ENCODE measurements around the gene DCLK1.

The DCLK1 gene

DNA sequence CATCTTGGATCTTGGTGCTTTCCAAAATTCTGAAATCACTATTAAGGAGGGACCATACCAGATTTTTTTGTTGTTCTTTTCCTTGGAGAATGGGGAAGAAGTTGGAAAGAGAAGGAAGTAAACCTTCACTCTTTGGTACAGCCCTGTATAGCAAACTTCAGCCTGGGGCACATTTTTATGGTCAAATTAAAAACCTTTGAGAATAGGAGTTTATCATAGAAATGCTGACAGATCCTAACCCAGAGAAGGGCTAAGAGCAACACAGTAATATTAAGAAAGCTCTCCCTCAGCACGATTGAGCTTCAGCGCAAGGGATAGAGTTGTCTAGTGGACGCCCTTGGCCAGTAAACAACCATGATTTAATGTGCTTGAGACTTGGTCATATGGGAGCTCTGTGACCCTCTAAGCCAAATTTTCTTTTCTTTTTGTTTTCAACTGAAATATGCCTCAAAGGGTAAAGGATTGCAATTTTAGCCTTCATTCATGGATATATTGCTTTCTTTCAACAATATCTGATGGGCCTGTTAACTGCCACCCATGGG, 360.4 kb downstream of the DCLK1 start:
- DNase-seq: no peak

DNA sequence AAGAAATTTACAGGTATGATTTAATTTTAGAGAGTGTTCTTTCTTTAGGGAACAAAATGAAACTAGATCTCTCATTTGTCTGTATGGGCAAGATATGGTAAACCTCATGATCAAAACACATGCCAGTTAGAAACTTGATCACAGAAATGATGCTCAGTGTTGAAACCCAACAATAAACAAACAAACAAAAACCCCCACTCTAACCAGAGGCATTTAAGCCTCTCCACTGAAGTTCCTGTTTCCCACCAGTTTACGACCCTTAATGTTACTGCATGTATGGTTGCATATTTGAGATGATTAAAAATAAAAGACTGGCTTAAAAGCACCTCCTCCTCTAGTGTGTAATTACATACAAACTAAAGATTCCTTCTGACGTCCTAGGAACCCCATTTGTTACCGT, 361.4 kb downstream of the DCLK1 start:
- no peak for DNase-seq

- no peak for DNase-seq
Observed at GRCh38 chr13:35768551-35768950, 362.6 kb downstream of the DCLK1 start.

DNA sequence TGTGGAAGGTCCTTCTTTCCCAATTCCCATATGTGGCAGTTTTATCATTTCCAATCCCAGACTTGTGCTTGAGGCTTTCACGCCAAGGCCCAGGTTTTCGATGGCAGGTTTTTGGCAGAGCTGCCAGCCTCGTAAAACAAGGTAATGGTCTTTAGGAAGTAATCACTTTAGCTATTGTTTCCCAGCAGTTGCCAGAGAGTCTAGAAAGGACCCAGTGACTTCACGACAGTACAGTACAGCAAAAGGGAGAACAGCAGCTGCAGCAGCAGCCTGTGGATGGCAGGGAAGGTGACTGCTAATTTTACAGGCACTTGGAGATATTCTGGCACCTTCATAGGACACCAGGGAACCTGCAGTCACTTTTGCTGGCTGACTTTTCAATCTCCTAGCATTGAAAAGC, 363.1 kb downstream of the DCLK1 start:
- DNase-seq: no peak

- DNase-seq: no peak
Observed at GRCh38 chr13:35767256-35767976, 363.8 kb downstream of the DCLK1 start.

GRCh38 chr13:35766663-35767062, 364.5 kb downstream of the DCLK1 start:
- DNase-seq: no peak

DNA sequence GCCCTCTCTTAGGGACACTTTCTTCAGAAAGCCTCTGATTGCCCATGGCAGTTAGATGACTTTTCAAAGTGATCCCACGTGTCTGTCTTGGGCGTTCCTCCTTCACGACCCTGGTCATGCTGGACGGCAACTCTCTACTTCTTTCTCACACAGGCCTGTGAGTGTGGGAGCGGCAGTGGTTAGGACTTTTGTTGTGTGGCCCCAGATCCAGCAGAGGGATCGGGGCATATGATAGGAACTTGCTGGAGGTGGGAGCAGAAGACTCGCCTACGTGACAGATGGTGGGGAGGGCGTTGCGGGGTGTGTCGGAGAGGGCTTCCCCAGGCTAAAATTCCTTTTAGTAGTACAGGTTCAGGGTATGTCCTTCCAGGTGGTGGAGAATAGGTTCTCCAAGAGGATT, 365.2 kb downstream of the DCLK1 start:
- no peak for DNase-seq

DNA sequence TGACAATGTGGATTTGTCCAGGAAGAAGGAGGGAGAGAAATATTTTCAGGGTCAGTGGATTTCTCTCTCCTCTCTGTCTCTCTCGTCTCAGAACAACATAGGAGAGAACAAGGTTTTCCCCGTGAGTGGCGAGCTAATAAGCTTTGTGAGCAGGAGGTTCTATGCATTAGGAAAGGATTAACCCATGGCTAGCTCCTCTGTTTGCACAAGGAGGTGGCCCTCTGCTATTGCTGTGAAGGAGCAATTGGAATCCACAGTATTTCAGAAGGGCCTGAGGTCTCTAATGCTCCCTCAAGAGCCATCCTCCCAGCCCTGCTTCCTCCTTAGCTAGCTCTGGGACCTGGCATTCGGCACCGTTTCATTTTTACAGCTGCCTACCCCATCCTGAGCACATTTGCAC, 365.8 kb downstream of the DCLK1 start:
- no peak for DNase-seq

DNA sequence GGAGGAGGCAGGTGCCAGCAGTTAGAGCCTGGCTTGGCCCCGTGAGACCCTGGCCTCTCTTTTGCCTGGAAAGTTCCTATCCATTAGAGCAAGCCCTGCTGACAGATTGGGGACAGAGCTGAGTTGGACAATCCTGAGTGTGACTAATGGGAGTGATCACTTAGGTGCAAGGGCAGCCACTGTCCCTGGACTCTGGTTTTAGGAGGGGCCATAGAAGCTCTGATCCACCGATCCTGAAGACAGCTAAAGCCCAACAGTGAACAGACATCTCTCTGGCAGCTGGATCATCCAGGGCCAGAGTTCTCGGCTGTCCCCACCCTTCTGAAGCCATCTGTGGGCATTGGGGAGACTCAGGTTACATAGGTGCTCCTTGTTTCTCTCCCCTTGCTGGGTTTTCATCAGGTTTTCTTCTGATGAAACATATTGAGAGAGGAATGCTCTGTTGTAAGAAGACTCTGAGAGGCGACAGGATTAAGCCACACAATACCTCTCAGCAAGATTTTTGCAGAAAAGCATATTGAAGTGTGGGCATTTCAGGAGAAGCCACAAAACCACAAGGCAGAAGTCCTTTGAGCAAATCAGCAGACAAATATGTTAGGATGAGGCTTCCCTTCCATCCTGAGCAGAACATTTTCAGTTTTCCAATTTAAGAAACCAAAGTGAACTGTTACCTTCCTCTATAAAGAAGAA, 366.7 kb downstream of the DCLK1 start:
- no peak for DNase-seq

GRCh38 chr13:35763782-35764123, 367.4 kb downstream of the DCLK1 start:
- no peak for DNase-seq

DNA sequence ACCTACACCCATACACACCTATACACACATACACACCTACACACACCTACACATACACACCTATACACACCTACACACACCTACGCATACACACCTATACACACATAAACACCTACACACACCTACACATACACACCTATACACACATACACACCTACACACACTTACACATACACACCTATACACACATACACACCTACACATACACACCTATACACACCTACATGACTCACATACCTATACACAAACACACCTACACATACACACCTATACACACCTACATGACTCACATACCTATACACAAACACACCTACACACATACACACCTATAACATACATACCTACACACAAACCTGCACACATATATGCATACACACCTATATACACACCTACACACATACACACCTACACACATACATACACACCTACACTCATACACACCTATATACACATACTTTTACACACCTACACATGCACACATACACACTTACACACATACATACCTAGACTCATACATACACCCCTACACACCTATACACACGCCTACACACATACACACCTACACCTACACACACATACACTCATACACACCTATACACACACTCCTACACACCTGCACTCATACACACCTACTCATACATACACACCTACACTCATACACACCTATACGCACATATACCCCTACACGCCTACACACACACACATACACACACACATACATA, 368.0 kb downstream of the DCLK1 start:
- DNase-seq: no peak

- DNase-seq: no peak
Observed at GRCh38 chr13:35761440-35762252, 369.5 kb downstream of the DCLK1 start.

DNA sequence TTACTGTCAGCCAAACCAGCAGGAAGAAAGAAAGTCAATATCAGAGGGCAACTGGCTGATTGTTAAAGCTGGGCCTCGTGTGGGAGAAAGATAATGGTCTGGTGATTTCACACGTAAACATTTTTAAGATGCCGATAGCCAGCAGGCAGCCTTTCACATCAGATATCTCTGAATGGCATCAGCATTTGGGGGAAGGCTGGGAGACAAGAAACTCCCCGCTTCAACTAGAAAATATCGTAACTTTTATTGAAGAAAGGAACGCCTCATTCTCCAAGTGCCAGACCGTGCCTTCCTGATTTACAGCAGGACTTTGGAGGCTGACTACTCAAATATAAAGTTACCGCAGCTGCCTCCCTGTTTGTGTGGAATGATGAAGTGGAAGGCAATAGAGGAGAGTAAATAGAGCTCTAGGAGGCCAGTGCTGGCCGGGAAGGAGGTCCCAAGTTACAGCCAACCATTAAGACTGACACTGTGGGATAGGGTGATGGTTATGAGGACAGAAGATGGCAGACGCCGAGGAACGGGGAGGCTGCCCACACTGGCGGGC, 370.4 kb downstream of the DCLK1 start:
- no peak for DNase-seq

DNA sequence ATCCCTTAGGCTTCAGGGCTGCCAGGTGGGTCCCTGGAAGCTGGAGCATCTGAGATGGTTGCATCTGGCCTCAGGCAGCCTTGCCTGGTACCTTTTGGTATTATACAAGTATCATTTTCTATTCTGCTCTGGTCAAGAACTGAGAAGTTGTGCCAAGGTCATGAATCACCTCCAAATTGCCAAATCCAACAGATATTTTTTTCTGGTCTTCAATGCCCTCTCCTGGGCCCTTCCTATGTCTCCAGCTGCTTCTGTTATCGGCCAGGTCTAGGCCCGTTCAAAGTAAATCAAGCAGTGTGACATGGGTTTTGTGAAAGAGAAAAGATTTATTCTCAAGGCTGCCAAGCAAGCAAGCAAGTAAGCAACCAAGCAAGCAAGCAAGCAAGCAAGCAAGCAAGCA, 383.6 kb downstream of the DCLK1 start:
- DNase-seq: no peak

DNA sequence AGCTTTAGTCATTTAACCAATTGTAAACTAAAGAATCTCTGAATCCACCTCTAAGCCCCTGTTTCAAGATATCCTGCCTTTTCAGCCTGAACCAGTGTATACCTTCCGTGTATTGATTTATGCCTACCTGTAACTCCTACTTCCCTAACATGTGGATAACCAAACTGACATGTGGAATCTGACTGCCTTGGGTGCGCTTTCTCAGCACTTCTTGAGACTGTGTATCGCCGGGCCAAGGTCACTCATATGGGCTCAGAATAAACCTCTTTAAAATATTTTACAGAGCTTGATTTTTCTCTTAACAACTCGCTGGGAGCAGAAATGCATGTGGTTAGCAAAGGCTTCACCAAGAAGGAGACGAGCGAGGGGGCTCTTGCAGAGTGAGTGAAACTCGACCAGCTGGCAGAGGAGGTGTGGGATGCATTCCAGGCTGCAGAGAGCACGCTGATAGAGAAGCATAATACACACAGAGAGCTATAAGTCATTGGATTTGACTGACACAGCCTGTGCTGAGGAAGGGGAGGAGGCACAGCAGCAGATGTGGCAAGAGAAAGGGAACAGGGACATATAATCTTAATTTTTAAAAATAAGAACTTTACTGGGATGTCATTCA, 386.5 kb downstream of the DCLK1 start:
- DNase-seq: no peak

GRCh38 chr13:35744144-35744543, 387.0 kb downstream of the DCLK1 start:
- DNase-seq: no peak

DNA sequence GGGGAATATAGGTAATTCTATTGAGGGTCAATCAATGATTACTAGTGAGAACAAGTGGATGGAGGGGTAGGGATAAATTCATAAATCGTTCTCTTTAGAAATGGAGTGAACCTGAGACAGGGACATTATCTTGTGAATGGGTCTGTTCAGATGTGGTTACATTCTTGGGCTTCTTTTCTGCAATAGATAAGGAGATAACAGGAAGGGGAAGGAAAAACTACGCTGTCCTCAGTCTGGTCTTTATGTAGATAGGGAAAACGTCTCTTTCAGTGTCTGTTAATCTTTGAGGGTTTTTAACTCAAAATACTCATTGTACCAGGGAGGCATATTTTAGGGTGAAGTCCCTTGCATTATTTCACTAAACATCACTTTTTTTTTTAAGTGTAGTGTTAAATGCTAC, 388.0 kb downstream of the DCLK1 start:
- no peak for DNase-seq

DNA sequence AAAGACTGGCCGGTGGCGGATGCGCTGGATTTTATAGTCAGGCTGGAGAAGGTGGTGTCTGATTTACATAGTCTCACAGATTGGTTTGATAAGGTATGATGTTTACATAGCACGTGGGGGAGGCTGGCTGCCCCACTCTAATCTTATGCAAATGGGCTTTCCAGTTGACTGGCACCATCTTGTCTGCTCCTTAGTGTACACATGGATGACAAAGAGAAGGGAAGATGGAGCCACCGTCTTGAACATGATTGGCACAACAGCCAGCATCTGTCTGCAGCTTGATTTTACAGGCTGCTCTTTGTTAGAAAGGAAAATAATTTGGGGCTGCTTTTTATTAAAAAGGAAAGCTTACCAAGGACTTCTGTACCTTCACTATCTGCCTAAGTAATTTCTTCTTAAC, 389.5 kb downstream of the DCLK1 start:
- DNase-seq: no peak

DNA sequence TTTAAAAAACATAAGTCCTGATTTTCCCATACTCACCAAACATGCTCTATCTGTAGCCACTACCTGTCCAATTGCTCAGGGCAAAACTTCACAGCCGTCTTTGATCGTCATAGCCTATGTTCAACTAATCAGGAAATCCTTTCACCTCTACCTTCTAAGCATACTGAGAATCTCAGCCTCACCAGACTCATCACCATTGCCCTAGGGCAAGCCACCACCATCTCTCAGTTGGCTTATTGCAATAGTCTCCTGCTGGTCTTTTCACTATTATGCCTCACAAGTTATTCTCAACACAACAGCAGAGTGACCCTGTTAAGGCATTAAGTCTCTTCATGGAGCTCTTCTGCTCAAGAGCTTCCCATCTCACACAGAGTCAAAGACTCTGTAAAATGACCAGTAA, 394.3 kb downstream of the DCLK1 start:
- DNase-seq: no peak

- no peak for DNase-seq
Observed at GRCh38 chr13:35733827-35734226, 397.4 kb downstream of the DCLK1 start.

DNA sequence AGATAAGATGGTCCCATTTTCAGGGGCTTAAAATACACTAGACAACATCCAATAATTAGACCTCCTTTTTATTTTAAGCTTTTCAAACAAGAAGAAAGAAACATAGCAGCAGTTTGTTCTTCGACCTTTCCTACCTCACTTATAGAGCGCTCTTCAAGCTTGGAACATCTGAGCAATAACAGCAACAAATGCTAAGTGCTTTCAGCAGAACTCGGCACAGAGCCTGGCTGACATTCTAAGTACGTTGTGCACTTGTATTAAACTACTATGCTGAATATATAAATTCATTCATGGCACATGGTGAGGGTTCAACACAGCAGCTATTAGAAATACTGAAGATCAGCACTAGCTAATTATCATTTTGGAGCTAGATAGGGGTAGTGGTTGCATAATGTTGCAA, 398.6 kb downstream of the DCLK1 start:
- DNase-seq: no peak

- no peak for DNase-seq
Observed at GRCh38 chr13:35731471-35731870, 399.7 kb downstream of the DCLK1 start.

Measured in activated naive CD4-positive, alpha-beta T cell (primary cell).